ENCODE measurements around the gene PEX11A.

The PEX11A gene

DNA sequence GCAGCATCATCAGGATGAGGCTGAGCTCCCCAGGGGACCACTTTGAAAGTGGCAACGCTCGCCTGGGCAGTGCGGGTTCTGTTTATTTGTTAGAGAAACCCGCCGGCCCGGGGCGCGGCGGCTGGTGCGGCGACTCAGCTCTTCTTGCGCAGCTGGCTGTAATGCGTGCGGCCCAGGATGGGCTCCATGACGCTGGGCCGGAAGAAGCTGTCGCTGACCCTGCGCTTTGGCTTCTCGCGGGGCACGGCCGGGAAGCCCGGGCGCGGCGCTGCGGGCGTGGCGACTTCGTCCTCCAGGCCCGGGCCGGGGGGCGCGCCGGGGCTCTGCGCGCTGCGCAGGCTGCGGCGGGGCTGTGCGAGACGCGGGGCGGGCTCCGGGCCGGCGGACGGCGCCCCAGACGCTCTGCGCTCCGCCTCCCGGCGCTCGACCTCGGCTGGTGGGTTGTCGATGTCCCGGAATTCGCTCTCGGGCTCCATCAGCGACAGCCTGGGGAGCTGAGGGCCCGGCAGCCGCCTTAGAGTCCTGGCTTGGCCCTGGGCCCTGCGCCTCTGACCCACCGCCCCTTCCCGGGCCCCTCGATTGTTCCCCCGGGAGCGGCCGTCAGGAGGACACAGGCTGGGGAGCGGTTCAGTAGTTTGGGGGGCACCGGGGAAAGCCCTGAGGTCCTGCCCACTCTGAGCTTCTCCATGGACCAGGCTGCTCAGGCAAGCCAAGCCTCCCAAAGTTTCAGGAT lies 24.9 kb downstream of the PEX11A start:
- Histone ChIP-seq H3K9ac (ENCODE audit: low read length) (no peak overlapping the region), H3K36me3 (ENCODE audit: control insufficient read depth, low read depth, low read length) (no peaks in the 10 kb centered on the region), H3K4me1 (ENCODE audit: control insufficient read depth, low read depth, low read length) (no peaks in the 10 kb centered on the region), H3K9me3 (ENCODE audit: control insufficient read depth, low read depth, low read length) (no peaks in the 10 kb centered on the region), H3K27me3 (ENCODE audit: control insufficient read depth, insufficient read depth, low read length) (peaks cover 30% of the 10 kb centered on the region), H3K27ac (ENCODE audit: low read length) (no peak overlapping the region), H3K4me3 (ENCODE audit: low read length) (peak overlapping the region; percentile 44)

DNA sequence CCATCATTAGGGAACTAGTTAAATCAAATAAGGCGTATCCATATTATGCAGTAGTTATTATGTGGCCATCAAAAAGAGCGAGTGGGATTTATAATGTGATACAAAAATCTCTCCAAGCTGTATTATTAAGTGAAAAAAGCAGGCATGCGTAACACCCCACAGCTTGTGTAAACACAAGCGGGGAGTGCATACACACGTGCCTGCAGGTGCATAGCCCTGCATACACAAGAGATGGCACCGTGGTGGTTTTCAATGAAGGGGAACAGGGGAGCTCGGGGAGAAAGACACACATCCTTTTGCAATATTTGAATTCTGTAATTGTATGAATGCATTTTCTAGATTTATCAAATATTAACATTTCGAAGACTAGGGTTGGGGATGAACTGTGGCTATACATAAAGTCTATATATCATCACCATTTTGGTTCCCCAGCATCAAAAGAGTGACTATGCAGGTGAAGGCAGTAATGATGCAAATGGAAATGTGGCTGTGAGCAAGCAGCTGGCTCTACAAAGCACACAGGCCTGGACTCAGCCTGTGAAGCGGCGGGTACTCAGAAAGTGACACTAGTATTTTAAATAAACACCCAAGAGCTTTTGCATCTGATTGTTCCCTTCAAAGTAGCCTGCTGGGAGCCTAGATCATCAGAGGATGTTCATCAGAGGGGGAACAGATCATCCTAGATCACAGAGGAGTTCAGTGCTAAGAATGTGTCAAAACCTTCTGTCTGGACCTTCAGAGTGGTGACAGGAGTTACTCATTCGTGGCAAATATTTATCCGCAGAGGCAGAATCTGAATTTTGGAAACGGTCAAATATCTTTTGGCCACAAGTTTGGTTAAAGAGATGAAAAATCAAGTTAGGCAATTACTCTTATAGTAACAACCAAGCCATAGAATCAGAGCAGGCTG lies 25.9 kb downstream of the PEX11A start:
- H3K27ac ChIP-seq (ENCODE audit: low read length) = no peak overlapping the region
- no peak overlapping the region for H3K9ac ChIP-seq (ENCODE audit: low read length)
- no peaks in the 10 kb centered on the region for H3K4me1 ChIP-seq (ENCODE audit: control insufficient read depth, low read depth, low read length)
- H3K4me3 ChIP-seq (ENCODE audit: low read length) = peak overlapping the region; percentile 44
- peaks cover 36% of the 10 kb centered on the region for H3K27me3 ChIP-seq (ENCODE audit: control insufficient read depth, insufficient read depth, low read length)
- no peaks in the 10 kb centered on the region for H3K36me3 ChIP-seq (ENCODE audit: control insufficient read depth, low read depth, low read length)
- no peaks in the 10 kb centered on the region for H3K9me3 ChIP-seq (ENCODE audit: control insufficient read depth, low read depth, low read length)

DNA sequence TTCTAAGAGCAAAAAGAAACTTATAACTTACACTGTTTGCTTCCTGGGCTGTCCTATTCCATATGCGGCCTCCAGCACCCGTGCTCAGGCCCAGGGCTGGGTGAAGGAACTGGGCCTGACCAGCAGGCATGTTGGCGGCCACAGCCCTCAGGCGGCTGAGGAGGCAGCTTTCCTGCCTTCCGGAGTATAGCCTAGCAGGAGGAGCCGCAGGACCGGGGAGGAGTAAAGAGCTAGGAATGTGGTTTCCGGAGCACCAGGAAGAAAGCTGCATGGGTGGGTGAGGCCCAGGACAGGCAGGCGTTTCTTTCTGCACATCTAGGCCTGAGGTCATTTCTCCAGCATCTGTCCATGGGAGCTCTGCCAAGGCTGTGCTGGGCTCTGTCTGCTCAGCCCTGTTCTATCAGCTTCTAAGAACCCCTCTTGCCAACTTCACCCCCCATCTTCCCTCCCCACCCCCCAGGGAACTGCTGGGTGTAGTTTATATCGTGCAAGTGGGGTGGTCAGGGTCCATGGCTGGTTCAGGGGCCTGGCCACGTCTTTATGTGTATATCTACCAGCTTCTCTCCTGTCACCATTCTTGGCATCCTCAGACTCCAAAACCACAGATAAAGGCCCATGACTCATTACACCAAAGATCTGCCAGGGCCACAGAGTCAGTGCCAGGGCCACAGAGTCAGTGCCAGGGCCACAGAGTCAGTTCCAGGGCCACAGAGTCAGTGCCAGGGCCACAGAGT lies 27.5 kb downstream of the PEX11A start:
- H3K27ac ChIP-seq (ENCODE audit: low read length) = no peak overlapping the region
- peaks cover 36% of the 10 kb centered on the region for H3K27me3 ChIP-seq (ENCODE audit: control insufficient read depth, insufficient read depth, low read length)
- H3K9me3 ChIP-seq (ENCODE audit: control insufficient read depth, low read depth, low read length) = no peaks in the 10 kb centered on the region
- no peak overlapping the region for H3K9ac ChIP-seq (ENCODE audit: low read length)
- no peaks in the 10 kb centered on the region for H3K36me3 ChIP-seq (ENCODE audit: control insufficient read depth, low read depth, low read length)
- no peak overlapping the region for H3K4me3 ChIP-seq (ENCODE audit: low read length)
- H3K4me1 ChIP-seq (ENCODE audit: control insufficient read depth, low read depth, low read length) = no peaks in the 10 kb centered on the region

DNA sequence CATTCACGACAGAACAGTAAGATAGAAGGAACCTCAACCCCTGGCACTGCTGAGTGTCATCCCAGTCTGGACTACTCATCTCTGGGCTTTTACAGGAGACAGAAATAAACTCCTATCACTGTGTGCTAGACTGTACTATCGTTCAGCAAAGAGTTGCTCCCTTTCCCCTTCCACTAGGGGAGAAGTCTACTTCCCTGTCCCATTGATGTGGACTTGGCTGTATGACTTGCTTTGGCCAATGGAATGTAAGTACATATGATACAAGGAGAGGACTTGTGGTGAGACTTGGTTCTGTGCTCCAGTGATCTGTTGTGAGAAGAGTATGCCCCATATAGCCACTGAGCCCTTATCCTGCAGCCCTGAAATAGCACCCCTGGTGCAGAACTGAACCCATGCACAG lies 30.0 kb downstream of the PEX11A start:
- no peaks in the 10 kb centered on the region for H3K9me3 ChIP-seq (ENCODE audit: control insufficient read depth, low read depth, low read length)
- H3K36me3 ChIP-seq (ENCODE audit: control insufficient read depth, low read depth, low read length) = no peaks in the 10 kb centered on the region
- H3K4me1 ChIP-seq (ENCODE audit: control insufficient read depth, low read depth, low read length) = no peaks in the 10 kb centered on the region
- H3K4me3 ChIP-seq (ENCODE audit: low read length) = no peak overlapping the region
- peaks cover 23% of the 10 kb centered on the region for H3K27me3 ChIP-seq (ENCODE audit: control insufficient read depth, insufficient read depth, low read length)
- H3K9ac ChIP-seq (ENCODE audit: low read length) = no peak overlapping the region
- no peak overlapping the region for H3K27ac ChIP-seq (ENCODE audit: low read length)

DNA sequence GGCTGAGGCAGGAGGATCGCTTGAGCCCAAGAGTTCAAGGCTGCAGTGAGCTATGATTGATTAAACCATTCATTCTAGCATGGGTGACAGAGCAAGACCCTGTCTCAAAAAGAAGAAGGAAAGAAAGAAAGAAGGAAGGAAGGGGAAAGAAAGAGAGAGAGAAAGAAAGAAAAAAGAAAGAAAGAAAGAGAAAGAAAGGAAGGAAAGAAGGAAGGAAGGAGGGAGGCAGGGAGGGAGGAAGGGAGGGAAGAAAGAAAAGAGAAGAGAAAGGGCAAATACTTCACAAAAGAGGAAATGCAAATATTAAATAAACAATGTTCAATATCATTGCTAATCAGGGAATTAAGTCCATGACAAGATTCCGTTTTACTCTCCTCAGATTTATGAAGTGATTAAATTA lies 31.3 kb downstream of the PEX11A start:
- no peaks in the 10 kb centered on the region for H3K4me1 ChIP-seq (ENCODE audit: control insufficient read depth, low read depth, low read length)
- H3K9ac ChIP-seq (ENCODE audit: low read length) = no peak overlapping the region
- no peak overlapping the region for H3K27ac ChIP-seq (ENCODE audit: low read length)
- H3K36me3 ChIP-seq (ENCODE audit: control insufficient read depth, low read depth, low read length) = no peaks in the 10 kb centered on the region
- H3K27me3 ChIP-seq (ENCODE audit: control insufficient read depth, insufficient read depth, low read length) = peaks cover 11% of the 10 kb centered on the region
- no peaks in the 10 kb centered on the region for H3K9me3 ChIP-seq (ENCODE audit: control insufficient read depth, low read depth, low read length)
- H3K4me3 ChIP-seq (ENCODE audit: low read length) = no peak overlapping the region

DNA sequence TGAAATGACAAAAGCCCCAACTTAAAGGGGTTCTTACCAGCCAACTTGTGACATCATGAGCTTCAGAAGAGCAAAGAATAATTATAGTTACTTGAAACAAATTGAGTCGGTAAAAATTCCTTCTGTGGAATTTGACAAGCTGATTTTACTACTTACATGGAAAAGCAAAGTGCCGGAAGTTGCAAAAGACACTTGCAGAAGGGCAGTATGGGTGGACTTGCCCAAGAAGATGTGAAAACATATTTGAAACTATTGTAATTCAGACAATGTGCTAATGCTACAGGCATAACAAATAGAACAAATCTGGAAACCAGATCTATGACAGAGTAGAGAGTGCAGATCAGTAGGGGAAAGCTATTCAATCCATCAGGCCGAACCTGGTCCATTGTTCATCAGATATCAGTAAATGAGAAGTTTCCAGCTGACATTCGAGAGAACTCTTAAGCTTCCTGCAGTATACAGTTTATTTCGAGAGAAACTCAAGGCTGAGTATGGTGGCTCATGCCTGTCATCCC lies 32.8 kb downstream of the PEX11A start:
- no peak overlapping the region for H3K9ac ChIP-seq (ENCODE audit: low read length)
- no peak overlapping the region for H3K4me3 ChIP-seq (ENCODE audit: low read length)
- H3K9me3 ChIP-seq (ENCODE audit: control insufficient read depth, low read depth, low read length) = no peaks in the 10 kb centered on the region
- H3K4me1 ChIP-seq (ENCODE audit: control insufficient read depth, low read depth, low read length) = no peaks in the 10 kb centered on the region
- no peaks in the 10 kb centered on the region for H3K36me3 ChIP-seq (ENCODE audit: control insufficient read depth, low read depth, low read length)
- H3K27me3 ChIP-seq (ENCODE audit: control insufficient read depth, insufficient read depth, low read length) = peaks cover 6% of the 10 kb centered on the region
- no peak overlapping the region for H3K27ac ChIP-seq (ENCODE audit: low read length)

DNA sequence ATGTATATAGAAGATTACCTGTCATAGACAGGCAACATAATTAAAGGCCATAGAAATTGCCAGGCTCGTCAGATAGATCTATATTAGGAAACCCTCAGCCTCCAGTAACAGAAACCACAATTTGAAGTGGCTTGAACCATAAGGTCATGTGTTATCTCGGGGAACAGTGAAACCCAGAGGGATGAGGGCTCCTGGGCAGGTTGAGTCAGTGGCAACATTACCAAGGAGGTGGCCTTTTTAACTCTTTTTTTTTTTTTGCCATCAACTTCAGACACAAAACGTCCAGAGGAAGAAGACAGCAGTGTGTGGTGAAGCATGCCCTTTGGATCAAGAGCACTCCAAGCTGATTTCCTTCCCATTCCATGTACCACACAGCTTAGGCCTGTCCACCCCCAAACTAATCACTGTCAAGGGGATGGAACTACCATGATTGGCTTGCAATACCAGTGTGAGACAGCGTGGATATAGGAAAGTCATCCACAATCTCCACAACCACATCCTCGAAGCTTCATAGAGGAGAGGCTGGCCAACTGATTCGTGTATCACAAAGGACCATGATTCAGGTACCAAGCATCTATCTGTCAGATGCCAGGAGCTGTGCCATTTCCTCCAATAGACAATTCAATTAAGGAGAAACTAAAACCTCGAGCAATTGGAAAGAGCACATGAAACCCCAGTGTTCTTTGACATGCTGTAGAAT lies 34.3 kb downstream of the PEX11A start:
- H3K4me1 ChIP-seq (ENCODE audit: control insufficient read depth, low read depth, low read length) = no peaks in the 10 kb centered on the region
- no peak overlapping the region for H3K27ac ChIP-seq (ENCODE audit: low read length)
- H3K4me3 ChIP-seq (ENCODE audit: low read length) = no peak overlapping the region
- H3K9me3 ChIP-seq (ENCODE audit: control insufficient read depth, low read depth, low read length) = no peaks in the 10 kb centered on the region
- no peaks in the 10 kb centered on the region for H3K36me3 ChIP-seq (ENCODE audit: control insufficient read depth, low read depth, low read length)
- peaks cover 6% of the 10 kb centered on the region for H3K27me3 ChIP-seq (ENCODE audit: control insufficient read depth, insufficient read depth, low read length)
- no peak overlapping the region for H3K9ac ChIP-seq (ENCODE audit: low read length)

DNA sequence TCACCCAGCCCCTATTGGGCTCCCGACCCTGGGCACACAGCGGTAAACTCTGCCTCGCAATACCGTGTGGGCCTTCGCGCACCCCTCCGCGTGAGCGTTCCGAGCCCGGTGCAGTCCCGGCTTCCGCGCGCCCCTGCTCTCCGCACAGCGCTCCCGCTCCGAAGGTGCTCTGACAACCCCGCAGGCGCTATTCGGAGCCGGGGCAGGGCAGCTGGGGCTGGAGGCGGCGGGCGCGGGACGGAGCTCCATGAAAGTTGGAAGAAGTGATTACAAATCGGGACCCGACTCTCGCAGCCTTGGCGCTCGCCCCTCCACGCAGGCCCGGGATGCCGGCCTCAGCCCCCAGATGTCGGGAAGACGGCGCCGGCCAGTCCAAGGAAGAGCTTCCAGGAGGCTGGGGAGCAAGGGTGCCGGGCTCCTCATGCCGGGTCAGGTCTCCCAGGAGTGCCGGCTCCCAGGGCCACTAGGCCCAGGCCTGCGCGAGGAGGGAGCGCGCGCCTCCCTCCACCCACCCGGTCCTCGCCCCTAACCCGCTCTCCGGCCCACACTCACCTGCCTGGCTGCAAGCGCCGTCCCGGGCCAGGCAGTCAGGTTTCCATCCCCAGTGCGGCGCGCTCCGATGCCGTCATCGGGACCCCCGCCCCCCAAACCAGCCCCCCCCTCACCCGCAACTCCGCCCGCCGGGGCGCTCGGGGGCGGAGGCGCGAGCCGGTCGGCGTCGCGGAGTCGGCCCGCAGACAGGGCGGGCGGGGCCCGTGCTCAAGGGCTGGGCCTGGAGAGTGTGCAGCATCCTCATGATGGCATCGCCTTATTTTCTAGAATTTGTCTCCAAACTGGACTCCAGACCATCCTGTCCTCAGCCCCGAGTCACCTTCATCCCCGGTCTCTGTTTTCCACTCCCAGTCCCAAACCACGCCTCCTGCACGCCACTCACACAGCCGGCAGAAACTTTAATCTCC lies 35.4 kb downstream of the PEX11A start, which contains the start of gene KIF7:
Gene KIF7, minus strand, starts transcription at position 621 of the 959 bp plus-strand sequence. CDS start 2,537 bp downstream, outside the sequence.
- H3K9ac ChIP-seq (ENCODE audit: low read length) = peak within 1 kb of the TSS; percentile 63
- H3K27me3 ChIP-seq (ENCODE audit: control insufficient read depth, insufficient read depth, low read length) = peaks cover under 1% of the 10 kb centered on the region
- H3K4me1 ChIP-seq (ENCODE audit: control insufficient read depth, low read depth, low read length) = no peaks in the 10 kb centered on the region
- no peaks in the 10 kb centered on the region for H3K9me3 ChIP-seq (ENCODE audit: control insufficient read depth, low read depth, low read length)
- H3K27ac ChIP-seq (ENCODE audit: low read length) = no peak within 1 kb of the TSS
- H3K36me3 ChIP-seq (ENCODE audit: control insufficient read depth, low read depth, low read length) = no peaks in the 10 kb centered on the region
- H3K4me3 ChIP-seq (ENCODE audit: low read length) = peak within 1 kb of the TSS; percentile 78

DNA sequence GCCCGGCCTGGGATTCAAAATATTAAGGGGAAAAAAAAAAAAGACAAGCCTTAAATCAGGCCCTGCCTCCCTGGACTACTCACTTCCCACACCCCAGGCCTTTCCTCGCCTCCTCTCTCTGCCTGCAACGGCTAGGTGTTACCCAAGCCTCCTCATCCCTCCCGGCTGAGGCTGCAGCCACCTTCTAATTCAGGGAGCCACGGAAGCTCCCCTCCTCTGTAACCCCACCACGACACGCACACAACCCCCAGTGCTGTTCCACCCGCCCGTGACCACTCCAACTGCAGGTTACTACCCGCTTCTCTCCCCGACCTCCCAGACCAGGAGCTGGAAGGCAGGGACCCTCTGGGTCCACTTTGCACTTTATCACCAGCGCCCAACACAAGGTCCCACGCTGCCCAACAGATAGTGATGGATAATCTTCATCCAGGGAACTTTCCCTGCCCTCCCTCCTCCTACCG lies 36.2 kb downstream of the PEX11A start:
- H3K36me3 ChIP-seq (ENCODE audit: control insufficient read depth, low read depth, low read length) = peaks cover 4% of the 10 kb centered on the region
- H3K9ac ChIP-seq (ENCODE audit: low read length) = peak overlapping the region; percentile 63
- no peaks in the 10 kb centered on the region for H3K27me3 ChIP-seq (ENCODE audit: control insufficient read depth, insufficient read depth, low read length)
- no peaks in the 10 kb centered on the region for H3K9me3 ChIP-seq (ENCODE audit: control insufficient read depth, low read depth, low read length)
- H3K4me3 ChIP-seq (ENCODE audit: low read length) = peak overlapping the region; percentile 78
- no peak overlapping the region for H3K27ac ChIP-seq (ENCODE audit: low read length)
- H3K4me1 ChIP-seq (ENCODE audit: control insufficient read depth, low read depth, low read length) = no peaks in the 10 kb centered on the region

DNA sequence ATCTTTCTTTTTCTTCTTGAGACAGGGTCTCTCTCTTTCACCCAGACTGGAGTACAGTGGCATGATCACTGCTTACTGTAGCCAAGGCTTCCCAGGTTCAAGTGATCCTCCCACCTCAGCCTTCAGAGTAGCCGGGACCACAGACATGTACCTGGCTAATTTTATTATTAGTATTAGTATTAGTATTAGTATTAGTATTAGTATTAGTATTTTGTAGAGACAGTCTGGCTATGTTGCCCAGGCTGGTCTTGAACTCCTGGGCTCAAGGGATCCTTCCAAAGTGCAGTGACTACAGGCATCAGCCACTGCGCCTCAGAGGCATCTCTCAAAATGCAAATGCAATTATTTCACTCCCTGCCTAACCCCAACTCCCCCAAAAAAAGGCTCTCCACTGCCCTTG lies 37.0 kb downstream of the PEX11A start:
- no peaks in the 10 kb centered on the region for H3K27me3 ChIP-seq (ENCODE audit: control insufficient read depth, insufficient read depth, low read length)
- H3K9me3 ChIP-seq (ENCODE audit: control insufficient read depth, low read depth, low read length) = no peaks in the 10 kb centered on the region
- no peak overlapping the region for H3K27ac ChIP-seq (ENCODE audit: low read length)
- no peak overlapping the region for H3K4me3 ChIP-seq (ENCODE audit: low read length)
- H3K36me3 ChIP-seq (ENCODE audit: control insufficient read depth, low read depth, low read length) = peaks cover 5% of the 10 kb centered on the region
- H3K9ac ChIP-seq (ENCODE audit: low read length) = no peak overlapping the region
- no peaks in the 10 kb centered on the region for H3K4me1 ChIP-seq (ENCODE audit: control insufficient read depth, low read depth, low read length)

All from iPS-18a (cell line).